HepG2 (cell line): ENCODE results near the gene CCDC106.

Source experiments
- ARID2 ChIP-seq: sonication (generic); formaldehyde crosslinking; IDR thresholded peaks from 2 replicates; pipeline ENCODE4 v1.8.1; 2022; ENCODE audit warnings: mild to moderate bottlenecking, missing genetic modification reagents, borderline replicate concordance
- CBFB ChIP-seq: sonication (generic); formaldehyde crosslinking; IDR thresholded peaks from 2 replicates; pipeline ENCODE4 v1.4.0; 2020; ENCODE audit warnings: missing genetic modification reagents
- PHF8 ChIP-seq: sonication (generic); formaldehyde crosslinking; IDR thresholded peaks from 2 replicates; pipeline ENCODE4 v1.5.0; 2020; ENCODE audit warnings: missing genetic modification reagents
- RBM39 ChIP-seq: fragments of 200-400 bp; formaldehyde crosslinking; IDR thresholded peaks from one replicate; pipeline ENCODE4 v1.6.1; 2018; ENCODE audit warnings: antibody characterized with exemption, mild to moderate bottlenecking, low read depth, low read length; ENCODE audit not compliant: poor library complexity, severe bottlenecking
- ZNF333 ChIP-seq: sonication (generic); formaldehyde crosslinking; IDR thresholded peaks from 2 replicates; pipeline ENCODE4 v1.4.0; 2020; ENCODE audit warnings: mild to moderate bottlenecking, missing genetic modification reagents, borderline replicate concordance
- TF ChIP-seq, protein P1 (sequence below): sonication (generic); formaldehyde crosslinking; IDR thresholded peaks from 2 replicates; pipeline ENCODE4 v1.5.0; 2020; ENCODE audit warnings: mild to moderate bottlenecking, missing genetic modification reagents, moderate library complexity
- TF ChIP-seq, protein P2 (sequence below): IDR thresholded peaks from 2 replicates; pipeline ENCODE4 v1.6.1; 2016; ENCODE audit warnings: low read depth

DNA sequence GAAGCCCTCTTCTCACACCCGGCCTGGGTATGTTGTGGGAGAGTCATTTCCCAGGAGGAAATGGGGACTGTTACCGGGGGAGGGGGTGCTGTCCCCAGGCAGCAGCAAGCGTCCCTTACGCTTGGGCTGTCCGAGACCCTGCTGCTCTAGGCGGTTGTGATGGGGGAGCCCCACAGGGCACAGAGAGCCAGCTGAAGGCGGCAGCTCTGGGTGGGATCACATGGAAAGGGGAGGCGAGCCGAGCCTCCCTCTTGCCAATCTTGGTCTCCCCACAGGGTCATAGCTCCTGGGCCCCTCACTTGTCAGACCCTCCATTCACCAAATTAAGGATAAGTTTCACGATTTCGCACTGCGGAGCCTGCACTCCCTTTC, 49.0 kb downstream of the CCDC106 start:
- no peak for TF ChIP-seq CBFB (CRISPR knock-in tag)
- TF ChIP-seq ARID2 (CRISPR knock-in tag), result no peak
- TF ChIP-seq, protein P1, sequence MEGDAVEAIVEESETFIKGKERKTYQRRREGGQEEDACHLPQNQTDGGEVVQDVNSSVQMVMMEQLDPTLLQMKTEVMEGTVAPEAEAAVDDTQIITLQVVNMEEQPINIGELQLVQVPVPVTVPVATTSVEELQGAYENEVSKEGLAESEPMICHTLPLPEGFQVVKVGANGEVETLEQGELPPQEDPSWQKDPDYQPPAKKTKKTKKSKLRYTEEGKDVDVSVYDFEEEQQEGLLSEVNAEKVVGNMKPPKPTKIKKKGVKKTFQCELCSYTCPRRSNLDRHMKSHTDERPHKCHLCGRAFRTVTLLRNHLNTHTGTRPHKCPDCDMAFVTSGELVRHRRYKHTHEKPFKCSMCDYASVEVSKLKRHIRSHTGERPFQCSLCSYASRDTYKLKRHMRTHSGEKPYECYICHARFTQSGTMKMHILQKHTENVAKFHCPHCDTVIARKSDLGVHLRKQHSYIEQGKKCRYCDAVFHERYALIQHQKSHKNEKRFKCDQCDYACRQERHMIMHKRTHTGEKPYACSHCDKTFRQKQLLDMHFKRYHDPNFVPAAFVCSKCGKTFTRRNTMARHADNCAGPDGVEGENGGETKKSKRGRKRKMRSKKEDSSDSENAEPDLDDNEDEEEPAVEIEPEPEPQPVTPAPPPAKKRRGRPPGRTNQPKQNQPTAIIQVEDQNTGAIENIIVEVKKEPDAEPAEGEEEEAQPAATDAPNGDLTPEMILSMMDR (CRISPR knock-in tag), result no peak
- TF ChIP-seq ZNF333 (CRISPR knock-in tag), result no peak
- TF ChIP-seq PHF8, result no peak
- TF ChIP-seq, protein P2, sequence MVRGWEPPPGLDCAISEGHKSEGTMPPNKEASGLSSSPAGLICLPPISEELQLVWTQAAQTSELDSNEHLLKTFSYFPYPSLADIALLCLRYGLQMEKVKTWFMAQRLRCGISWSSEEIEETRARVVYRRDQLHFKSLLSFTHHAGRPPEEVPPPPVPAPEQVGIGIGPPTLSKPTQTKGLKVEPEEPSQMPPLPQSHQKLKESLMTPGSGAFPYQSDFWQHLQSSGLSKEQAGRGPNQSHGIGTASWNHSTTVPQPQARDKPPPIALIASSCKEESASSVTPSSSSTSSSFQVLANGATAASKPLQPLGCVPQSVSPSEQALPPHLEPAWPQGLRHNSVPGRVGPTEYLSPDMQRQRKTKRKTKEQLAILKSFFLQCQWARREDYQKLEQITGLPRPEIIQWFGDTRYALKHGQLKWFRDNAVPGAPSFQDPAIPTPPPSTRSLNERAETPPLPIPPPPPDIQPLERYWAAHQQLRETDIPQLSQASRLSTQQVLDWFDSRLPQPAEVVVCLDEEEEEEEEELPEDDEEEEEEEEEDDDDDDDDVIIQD, result no peak
- TF ChIP-seq RBM39, result no peak
